Measurements from ENCODE around the gene CDH4.

The CDH4 gene

DNA sequence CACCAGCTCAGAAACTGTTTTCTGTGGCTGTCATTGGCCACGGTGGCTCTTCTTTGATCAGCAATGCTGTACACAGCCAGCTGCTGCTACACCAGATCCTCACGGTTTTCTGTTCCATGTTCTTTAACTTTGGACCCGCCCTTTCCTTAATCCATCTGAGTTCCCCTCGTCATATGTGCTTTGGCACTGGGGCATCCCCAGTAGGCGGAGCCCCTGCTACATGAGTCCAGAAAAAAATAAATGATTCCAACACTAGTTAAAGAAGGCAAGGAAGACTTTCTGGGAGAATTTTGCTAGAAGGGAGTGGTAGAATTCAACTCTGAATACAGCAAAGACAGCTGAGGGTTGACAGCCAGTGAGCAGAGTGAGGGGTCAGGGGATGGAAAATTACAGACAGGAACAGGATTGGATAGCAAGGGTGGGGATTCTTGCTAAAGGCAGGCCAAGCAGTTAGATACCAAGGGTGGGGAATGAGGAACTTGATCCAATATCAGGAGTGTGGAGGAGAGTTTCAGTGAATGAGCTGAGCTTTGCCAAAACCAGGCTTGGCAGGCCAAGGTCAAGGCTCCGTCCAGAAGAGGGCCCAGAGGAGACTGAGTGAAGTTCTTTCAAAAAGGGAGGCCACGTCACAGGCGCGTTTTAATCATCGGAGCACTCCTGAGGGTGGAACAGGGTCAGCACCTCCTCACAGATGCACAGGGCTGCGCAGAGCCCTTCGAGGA lies 391.8 kb downstream of the CDH4 start:
- no peak for DNase-seq

DNA sequence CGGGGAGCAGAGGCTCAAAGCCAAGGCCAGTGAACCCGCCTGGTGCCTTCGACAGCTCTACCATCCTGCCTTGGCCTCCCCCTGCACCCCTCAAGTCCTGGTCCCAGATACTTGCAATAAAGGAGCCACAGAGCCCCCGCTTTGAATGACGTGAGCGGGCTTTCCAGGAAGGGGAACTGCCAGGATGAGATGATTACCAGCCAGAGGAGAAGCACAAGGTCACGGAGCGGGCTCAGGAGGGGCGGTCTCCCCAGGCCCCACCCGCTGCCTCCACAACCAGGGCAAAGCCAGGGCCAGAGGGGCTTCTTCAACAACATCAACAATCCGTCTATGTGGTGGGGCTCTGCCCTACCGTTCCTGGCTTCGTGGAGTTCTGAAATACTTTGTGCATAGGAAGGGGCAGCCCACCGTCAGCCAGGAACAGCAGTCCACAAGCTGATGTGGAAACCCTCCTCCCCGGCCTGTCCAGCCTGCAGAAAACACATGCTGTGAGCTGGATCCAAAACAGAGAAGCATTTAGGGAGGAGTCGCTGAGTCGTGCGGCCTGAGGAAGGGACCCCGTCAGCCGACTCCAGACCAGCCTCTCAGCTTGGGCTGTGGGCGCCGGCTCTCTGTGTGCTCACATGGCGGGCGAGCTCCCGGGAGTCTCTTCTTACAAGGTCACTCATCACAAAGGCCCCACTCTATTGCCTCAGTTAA lies 392.5 kb downstream of the CDH4 start:
- no peak for DNase-seq

DNA sequence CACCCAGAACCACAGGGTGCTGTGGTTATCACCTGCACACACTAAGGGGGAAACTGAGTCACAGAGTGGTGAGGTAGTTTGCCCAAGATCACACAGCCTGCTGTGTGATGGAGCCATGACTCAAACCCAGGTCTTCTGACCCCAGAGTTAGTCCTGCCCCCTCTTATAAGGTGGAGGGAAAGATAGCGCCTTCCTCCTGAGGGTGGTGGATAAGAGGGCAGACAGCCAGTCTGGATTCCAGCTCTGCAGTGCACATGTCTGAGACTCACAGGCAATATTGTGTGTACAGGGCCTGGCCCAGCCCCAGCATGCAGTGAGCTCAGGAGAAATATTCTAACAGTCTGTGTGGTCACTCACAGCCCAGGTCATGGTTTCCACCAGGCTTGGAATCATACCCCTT lies 393.7 kb downstream of the CDH4 start:
- no peak for DNase-seq

DNA sequence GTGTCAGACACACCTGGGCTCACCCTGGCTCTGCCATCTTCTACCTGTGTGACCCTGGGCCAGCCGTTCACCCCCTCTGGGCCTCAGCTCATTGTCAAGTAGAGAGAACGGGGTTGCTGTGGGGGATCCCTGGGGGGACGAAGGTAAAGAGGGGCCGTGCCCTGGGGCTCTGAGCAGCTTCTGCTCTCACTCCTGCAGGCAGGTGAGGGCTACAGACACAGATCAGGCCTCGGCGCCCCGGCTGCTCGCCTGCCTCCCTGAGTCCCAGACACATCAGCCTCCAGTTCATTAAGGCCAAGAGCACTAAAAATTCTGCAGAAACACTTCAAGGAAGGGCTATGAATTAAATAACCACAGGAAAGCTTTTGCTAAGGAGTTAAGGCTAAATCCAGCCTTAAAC lies 394.4 kb downstream of the CDH4 start:
- no peak for DNase-seq

DNA sequence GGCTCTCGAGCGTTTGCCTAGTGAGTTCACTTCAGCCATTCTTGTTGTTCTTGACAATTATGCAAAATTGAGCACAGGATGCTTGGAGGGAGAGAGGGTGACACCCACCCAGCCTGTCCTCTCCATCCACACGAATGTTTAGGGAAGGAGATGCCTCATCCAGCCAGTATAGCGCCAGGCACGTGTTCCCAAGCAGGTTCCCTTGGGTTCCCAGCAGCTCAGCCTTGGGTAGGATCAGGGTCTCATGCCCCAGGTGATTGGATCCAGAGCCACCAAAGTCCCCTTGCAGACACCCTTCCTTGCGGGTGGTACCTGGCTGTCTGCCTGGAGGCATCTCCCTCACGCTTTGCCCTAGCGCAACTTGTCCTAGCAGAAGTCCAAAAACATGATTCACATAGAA lies 394.9 kb downstream of the CDH4 start:
- DNase-seq: no peak

DNA sequence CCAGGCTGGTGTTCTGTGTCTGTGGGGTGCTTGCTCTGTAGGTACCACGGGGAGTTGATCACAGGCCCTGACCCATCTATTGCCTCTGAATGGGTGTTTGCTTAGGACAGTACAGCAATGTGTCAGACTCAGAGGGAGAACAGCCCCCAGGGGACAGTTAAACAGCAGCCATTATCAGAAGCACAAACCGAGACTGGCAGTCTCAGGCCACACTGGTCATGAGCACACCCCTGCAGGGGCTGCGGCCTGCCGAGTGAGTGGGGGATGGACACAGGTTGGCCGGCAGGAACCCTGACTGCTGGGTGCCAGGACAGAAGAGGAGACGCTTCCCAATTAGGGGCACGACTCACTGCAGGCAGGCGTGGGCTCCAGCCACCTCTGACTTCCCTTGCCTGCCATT lies 395.6 kb downstream of the CDH4 start:
- no peak for DNase-seq

DNA sequence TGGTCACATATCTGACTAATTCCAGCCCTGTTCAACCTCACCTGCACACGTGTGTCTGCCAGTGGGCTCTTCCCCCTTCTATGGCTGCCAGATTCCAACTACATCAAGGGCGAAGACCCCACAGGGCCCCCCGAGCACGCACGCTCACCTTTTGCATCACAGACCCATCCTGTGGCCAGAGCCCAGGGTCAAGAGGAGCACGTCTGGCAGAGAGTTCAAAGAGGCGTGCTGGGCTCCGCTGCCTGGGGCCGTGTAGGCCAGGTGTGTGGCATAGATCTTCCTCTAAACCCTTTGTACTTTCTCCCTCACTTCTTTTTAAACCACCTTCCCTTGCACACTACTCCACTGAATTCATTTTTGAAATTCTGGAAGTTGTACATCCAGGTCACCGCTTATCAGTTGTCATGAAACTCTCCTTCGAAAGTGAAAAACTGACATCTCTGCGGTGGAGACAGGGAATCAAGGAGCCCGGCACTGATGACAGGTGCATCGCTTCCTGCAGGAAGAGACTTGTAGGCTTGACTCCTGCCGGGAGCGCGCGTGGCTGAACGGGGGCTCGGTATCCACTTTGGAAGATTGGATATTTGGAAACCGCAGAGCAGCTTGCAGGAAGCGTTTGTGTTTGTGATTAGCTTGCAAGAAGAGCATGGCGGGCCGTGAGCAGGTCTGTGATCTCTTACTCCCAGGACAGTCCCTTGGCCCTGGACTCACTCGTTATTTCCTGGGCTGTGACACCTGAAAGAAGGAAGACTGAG lies 397.2 kb downstream of the CDH4 start:
- DNase-seq: no peak

DNA sequence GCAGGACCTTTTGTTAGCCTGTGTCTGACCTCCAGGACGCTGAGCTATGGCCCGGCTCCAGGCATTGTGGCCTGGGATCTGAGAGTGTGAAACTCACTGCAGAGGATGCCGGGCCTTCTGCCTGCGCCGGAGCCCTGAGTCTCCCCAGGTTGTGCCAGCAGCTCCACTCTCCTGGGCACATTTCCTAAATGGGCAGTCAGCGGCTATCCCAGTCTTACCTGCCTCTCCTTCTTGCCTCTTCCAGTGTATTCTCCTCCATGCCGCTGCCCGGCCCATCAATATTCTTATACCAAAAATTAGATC lies 397.8 kb downstream of the CDH4 start:
- DNase-seq: no peak

DNA sequence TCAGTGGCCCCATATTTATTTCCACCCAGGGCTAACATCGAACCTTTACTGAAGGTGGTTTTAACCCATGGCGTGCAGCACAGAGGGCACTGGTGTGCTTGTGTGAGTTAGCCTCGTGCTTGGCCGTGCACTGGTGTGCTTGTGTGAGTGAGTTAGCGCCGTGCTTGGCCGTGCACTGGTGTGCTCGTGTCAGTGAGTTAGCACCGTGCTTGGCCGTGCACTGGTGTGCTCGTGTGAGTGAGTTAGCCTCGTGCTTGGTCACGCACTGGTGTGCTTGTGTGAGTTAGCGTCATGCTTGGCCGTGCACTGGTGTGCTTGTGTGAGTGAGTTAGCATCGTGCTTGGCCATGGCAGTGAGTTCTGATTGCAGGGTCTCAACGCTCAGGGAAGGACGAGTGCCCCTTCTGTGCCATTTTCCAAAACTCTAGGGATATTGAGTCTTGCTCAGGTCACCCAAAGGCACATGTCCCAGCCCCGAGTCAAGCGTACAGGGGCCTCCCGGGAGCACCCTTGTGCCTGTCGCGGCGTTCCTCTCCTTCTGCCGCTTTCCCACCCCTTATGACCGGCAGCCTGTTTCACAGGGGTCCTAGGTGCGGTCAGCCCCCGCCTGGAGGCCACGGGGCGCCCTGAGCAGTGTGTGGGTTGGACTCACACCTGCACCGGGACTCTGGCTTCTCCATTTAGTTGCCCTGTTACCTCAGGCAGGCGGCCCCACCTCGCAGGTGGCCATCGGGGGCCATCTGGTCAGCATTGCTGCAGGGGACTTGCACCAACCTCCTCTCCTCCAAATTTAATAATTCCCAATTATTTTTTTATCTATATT lies 399.1 kb downstream of the CDH4 start:
- no peak for DNase-seq

DNA sequence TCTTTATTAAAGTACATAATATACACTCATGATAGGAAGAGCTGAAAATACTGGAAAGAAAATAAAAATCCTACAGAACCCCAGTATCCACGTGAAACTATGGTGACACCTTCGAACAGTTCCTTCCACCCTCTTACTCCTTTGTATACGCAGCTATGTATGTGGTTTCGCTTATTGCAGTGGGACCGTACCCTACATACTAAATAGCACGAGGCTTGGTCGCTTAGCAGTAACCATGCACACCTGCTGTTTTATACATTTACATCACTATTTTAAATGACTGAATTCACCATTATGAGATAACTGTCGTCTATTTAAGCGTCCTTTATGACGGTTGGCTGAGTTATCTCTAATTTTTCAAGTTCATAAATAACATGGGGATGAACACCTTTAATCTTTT lies 400.1 kb downstream of the CDH4 start:
- no peak for DNase-seq

DNA sequence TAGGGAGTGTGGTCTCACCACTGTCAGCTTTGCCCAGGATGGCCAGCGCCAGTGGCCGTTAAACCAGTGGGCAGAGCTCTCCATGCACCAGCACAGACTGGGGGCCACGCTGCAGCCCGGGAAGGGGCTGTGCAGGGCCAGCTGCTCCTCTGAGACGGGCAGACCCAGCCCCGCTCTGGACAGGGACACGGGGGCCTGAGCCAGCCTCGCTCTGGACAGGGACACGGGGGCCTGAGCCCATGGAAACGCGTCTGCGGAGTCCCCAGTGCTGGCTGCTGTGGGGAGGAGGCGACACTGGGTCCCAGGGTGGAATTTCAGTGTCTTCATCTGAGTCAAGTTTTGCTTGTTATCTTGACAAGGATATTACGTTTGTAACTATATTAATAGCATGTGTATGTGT lies 402.7 kb downstream of the CDH4 start:
- no peak for DNase-seq

DNA sequence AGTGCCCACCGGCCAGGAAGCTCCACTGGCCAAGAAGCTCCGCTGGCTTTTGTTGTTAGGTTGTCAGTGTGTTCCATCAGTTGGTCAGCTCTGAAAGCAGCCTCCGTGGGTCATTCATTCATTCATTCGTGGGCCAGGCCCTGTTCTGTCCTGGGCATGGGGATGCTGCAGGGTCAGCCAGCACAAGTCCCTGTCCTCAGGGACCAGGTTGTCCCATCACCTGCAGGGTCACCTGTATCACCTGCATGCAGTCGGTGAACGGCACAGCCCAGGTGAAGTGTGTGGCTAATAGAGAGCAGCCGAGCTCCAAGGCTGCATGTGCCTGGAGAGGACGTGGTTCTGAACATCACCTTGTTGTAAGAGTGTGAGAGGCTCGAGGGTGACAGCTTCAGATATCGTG lies 403.5 kb downstream of the CDH4 start:
- no peak for DNase-seq

DNA sequence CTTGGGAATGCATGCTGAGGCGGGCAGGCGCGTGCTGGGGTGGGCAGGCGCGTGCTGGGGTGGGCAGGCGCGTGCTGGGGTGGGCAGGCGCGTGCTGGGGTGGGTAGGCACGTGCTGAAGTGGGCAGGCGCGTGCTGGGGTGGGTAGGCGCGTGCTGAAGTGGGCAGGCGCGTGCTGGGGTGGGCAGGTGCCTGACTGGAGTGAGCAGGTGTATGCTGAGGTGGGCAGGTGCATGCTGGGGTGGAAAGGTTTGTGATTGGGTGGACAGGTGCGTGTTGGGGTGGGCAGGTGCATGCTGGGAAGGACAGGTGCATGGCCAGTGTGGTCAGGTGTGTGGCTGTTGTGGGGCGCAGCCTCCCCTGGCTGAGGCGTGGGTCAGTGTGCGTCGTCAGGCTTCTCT lies 404.1 kb downstream of the CDH4 start:
- DNase-seq: no peak

DNA sequence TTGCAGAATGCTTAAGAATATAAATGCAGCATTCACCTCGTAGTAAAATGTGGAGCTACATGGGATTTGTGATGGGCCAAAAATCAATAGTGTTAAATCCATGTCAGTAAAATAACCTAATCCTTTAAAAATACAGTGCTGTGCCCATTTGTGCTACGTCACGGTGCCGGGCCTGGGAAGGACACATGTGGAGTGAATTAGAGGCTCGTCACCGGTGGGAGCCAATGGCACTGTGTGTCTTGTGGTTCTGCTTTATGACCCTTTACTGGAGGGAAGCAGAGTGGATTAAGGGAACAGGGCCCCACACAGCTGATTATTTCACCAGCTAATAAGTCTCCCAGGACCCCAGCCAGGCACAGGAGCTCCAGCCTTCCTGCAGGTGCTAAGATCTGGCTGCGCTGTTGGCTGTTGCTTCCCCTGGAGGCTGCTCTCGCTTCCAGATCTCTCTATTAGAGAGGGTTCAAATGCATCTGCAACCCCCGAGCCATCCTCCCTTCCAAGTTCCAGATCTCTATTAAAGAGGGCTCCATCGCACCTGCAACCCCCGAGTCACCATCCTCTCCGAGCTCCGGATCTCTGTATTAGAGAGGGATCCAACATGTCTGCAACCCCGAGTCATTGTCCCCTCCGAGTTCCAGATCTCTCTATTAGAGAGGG lies 405.8 kb downstream of the CDH4 start:
- DNase-seq: no peak

DNA sequence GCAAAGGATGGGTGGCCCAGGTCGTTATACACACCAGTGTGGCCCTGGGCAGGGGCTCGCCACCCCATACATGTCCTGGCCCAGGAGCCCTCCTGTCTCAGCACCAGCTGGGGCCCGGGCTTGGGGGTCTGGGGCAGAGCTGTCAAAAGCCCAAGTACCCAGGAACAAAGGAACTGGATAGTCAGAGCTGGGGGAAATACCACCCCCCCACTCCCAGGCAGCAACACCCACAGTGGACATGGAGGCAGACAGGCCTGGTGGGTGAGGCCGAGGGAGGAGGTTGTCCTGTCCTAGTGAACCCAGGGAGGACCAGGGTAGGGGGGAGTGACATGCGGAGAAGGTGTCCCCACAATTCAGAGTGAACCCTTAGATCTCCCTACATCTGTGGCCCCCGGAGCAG lies 406.5 kb downstream of the CDH4 start:
- DNase-seq: no peak

DNA sequence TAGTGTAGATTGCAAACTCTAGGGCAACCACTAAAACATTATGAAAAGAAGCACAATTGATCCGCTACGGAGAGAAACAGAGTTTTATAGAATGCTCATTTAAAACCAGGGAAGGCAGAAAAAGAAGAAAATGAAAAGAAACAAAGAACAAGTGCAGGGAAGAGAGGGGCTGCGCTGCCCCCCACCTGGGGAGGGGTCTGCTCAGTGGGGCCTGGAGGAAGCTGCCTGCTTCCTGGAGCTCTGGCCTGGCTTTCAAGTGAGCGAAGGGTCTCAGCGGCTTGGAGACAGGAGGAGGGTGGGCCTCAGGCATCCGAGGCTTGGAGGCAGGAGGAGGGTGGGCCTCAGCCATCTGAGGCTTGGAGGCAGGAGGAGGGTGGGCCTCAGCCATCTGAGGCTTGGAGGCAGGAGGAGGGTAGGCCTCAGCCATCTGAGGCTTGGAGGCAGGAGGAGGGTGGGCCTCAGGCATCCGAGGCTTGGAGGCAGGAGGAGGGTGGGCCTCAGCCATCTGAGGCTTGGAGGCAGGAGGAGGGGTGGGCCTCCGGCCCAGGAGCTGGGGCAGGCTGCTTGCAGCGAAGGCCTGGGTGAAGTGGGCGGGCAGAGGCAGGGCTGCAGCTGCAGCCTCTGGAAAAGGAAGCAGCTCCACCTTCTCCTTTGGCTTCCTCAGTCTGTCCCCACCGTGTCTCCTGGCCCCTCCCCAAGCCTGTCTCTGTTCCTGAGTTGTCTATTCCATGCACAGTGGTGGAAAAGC lies 407.4 kb downstream of the CDH4 start:
- DNase-seq: no peak

DNA sequence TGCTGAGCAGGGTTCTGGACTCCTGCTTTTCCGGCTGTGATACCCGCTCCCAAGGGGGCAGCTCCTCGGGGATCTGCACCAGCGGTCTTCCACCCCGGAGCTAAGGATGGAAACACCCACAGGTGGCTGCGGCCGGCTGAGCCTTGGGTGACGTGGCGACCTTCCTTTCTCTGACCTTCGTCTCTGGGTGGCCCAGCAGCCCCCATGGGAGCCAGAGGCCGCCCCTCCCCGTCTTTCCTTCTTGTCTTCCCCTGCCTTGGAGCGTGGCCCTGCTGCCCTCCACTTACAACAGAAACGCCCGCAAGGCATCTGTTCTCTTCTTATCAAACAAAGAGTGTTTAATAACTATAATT lies 407.9 kb downstream of the CDH4 start:
- no peak for DNase-seq

DNA sequence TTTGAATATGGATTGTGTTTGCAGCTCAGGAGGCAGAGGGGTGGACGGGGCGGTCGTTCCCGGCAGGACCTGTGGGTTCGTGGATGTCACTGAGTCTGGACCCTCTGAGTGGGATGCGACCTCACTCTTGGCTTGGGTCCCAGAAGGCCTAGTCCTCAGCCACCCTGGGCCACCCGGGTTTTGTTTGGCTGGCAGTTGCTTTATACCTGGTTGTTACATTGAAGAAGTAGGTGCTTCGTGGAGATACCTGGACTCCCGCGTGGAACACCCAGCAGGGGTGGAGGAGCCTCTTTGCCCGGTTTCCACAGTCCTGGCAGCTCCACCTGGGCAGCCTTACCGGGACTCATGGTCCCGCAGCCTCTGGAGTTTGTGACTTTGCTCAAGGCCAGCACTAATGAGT lies 408.5 kb downstream of the CDH4 start:
- DNase-seq: no peak

DNA sequence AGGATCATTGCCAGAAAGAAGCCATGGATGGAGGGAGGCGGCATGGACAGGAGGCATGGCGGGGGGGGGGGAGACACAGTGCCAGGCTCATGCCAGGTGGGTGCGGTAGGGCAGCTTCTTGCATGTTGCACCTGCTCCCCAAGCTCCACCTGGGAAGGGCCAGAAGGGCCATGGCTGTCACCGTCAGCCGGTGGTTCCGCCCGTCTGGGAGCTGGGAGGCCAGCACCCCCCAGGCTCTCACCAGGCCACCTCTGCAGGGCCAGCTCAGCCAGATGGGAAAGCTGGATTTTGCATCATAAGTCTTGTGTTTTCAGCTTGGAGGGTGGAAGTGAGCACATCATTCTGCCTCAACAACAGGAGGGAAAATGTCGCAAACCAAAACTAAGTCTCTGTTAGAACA lies 409.0 kb downstream of the CDH4 start:
- DNase-seq: no peak

DNA sequence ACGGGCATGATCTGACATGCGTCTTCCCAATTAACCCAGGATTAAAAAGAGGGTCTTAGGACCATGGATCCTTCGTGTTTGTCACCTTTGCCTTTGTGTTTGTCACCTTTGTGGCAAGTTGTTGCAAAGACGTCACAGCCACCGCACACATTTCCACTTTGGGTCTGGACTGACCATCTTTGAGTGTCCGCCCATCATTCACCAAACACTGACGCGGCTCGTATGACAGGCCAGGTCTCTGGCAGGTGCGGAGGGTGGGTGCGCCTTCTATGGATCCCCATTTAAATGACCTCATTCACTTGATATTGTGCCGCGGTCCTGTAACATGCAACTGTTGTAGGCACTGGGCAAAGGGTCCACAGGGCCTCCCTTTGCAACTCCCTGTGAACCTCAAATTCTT lies 409.5 kb downstream of the CDH4 start:
- no peak for DNase-seq

DNA sequence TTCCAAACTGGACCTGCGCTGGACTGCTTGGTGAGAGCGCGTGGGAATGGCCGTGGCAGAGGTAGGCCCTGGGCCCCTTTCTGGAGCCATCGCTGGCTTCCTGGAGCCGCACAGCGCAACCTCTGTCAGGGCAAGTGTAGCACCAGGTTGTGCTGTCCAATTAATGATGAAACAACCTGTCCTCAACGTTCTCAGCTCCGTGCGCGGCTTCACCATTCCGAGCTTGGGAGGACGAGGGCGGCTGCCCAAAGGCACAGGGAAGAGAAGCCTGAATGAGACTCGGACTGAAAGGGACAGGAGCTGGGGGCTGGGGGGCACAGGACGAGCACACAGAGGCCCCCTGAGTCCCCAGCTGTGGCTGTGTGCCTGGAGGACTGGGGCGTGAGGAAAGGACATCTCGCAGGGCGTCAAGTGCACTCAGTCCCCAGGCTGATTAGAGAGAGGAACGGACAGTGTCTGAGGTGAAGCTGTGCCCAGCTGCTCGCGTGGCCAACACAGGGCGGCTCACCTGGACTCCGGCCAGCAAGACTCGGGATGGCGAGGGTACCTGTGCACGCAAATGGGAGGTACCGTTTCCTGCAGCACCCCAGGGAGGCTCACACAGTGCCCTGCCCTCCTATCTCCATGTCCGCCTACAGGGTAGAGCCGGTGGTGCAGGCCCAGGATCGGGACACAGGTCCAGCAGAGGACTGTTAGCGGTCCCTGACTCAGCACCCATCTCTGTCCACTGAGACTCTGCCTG lies 410.3 kb downstream of the CDH4 start:
- DNase-seq: no peak

DNA sequence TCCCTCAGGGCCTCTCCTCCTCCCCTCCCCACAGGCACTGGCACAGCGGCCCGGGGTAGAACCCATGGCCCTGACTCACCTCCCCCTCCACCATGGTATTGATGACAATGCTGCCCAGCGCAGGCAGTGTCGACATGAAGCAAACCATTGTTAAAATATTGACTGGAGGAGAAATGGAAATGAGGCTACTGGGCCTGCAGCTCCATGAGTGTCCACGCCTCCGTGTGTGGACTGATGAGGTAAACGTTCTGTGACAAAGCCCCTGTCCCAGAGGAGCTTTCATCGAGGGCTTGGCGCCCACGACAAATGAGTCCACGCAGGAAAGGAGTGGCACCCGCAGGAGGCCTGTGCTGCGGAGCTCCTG lies 410.9 kb downstream of the CDH4 start:
- DNase-seq: no peak

Data from NCI-H345 (cell line).